Upper lobe of left lung (tissue), 4 donors: Measurements from ENCODE around the gene AGL.
"Not testable (repeated sequence)": the region's sequence is repeated elsewhere in the genome, so short reads cannot be mapped to it uniquely, and the experiment has no call there.

Source experiments
- EP300 ChIP-seq, 4 donors: sonication (generic); formaldehyde crosslinking; IDR thresholded peaks; one replicate each; pipeline ENCODE4 v1.5.1; 2017; ENCODE audit warnings: antibody characterized with exemption in 4 of 4, control low read depth in 2 of 4
- POLR2A ChIP-seq, 4 donors: fragments of 450-650 bp; IDR thresholded peaks; one replicate each; pipeline ENCODE4 v1.5.1; 2016 to 2017; ENCODE audit warnings: antibody characterized with exemption in 4 of 4, mild to moderate bottlenecking in 2 of 4
- POLR2AphosphoS5 ChIP-seq, 2 donors: sonication (generic); formaldehyde crosslinking; IDR thresholded peaks; one replicate each; pipeline ENCODE4 v1.5.1; 2017; ENCODE audit warnings: antibody characterized with exemption in 2 of 2
- TF ChIP-seq, protein P1 (sequence below), 6 experiments: fragments of 450-650 bp in 4 of 6; fragments of 200-600 bp in 2 of 6; sonication (generic) in 2 of 6; IDR thresholded peaks; one replicate each; pipeline ENCODE4 v1.5.1; 2016 to 2019; ENCODE audit warnings: antibody characterized with exemption in 6 of 6

- not testable (repeated sequence) for TF ChIP-seq POLR2AphosphoS5, POLR2A, EP300 (IDR thresholded peaks at IDR 0.05)
- TF ChIP-seq, protein P1, sequence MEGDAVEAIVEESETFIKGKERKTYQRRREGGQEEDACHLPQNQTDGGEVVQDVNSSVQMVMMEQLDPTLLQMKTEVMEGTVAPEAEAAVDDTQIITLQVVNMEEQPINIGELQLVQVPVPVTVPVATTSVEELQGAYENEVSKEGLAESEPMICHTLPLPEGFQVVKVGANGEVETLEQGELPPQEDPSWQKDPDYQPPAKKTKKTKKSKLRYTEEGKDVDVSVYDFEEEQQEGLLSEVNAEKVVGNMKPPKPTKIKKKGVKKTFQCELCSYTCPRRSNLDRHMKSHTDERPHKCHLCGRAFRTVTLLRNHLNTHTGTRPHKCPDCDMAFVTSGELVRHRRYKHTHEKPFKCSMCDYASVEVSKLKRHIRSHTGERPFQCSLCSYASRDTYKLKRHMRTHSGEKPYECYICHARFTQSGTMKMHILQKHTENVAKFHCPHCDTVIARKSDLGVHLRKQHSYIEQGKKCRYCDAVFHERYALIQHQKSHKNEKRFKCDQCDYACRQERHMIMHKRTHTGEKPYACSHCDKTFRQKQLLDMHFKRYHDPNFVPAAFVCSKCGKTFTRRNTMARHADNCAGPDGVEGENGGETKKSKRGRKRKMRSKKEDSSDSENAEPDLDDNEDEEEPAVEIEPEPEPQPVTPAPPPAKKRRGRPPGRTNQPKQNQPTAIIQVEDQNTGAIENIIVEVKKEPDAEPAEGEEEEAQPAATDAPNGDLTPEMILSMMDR (IDR thresholded peaks at IDR 0.05), result not testable (repeated sequence)
These were observed 16.2 kb upstream of the AGL start for GRCh38 chr1:99833911-99834310.
